Measurements from ENCODE around the gene STRADB.
A peak's percentile ranks its signal among the peaks of the same experiment; 100 is the strongest.
"Not testable (repeated sequence)": the region's sequence is repeated elsewhere in the genome, so short reads cannot be mapped to it uniquely, and the experiment has no call there.

STRADB gene

GRCh38 chr2:201430839-201431238 lies 20.7 kb upstream of the STRADB start:
- no peak for DNase-seq (ENCODE audit: low spot score)

- peak; percentile 31 for DNase-seq (ENCODE audit: low spot score)
These were observed 19.4 kb upstream of the STRADB start for GRCh38 chr2:201432038-201432620.

GRCh38 chr2:201432621-201433393 lies 18.7 kb upstream of the STRADB start:
- peak; percentile 49 for DNase-seq (ENCODE audit: low spot score)

- no peak for DNase-seq (ENCODE audit: low spot score)
These were observed 18.0 kb upstream of the STRADB start for GRCh38 chr2:201433394-201433995.

- peak; percentile 17 for DNase-seq (ENCODE audit: low spot score)
These were observed 15.4 kb upstream of the STRADB start for GRCh38 chr2:201436141-201436540.

GRCh38 chr2:201439336-201439922 lies 12.1 kb upstream of the STRADB start:
- DNase-seq (ENCODE audit: low spot score): not testable (repeated sequence)

- no peak for DNase-seq (ENCODE audit: low spot score)
These were observed 11.4 kb upstream of the STRADB start for GRCh38 chr2:201440182-201440581.

GRCh38 chr2:201441409-201441808 lies 10.1 kb upstream of the STRADB start:
- DNase-seq (ENCODE audit: low spot score): no peak

GRCh38 chr2:201444746-201445465 lies 6.6 kb upstream of the STRADB start:
- peak; percentile 45 for DNase-seq (ENCODE audit: low spot score)

- no peak for DNase-seq (ENCODE audit: low spot score)
These were observed 4.5 kb upstream of the STRADB start for GRCh38 chr2:201447086-201447485.

GRCh38 chr2:201448061-201448460 lies 3.5 kb upstream of the STRADB start:
- DNase-seq (ENCODE audit: low spot score): no peak

GRCh38 chr2:201448701-201449100 lies 2.8 kb upstream of the STRADB start:
- DNase-seq (ENCODE audit: low spot score): no peak

- DNase-seq (ENCODE audit: low spot score): peak; percentile 60
These were observed 617 bp upstream of the STRADB start for GRCh38 chr2:201450954-201451291.

GRCh38 chr2:201452058-201452921 lies 750 bp downstream of the STRADB start:
- DNase-seq (ENCODE audit: low spot score): no peak

GRCh38 chr2:201452922-201453643 lies 1.5 kb downstream of the STRADB start:
- DNase-seq (ENCODE audit: low spot score): no peak

GRCh38 chr2:201458381-201458780 lies 6.8 kb downstream of the STRADB start:
- no peak for DNase-seq (ENCODE audit: low spot score)

- no peak for DNase-seq (ENCODE audit: low spot score)
These were observed 9.0 kb downstream of the STRADB start for GRCh38 chr2:201460532-201460931.

GRCh38 chr2:201464547-201464946 lies 13.0 kb downstream of the STRADB start:
- no peak for DNase-seq (ENCODE audit: low spot score)

GRCh38 chr2:201465524-201465971 lies 14.0 kb downstream of the STRADB start:
- DNase-seq (ENCODE audit: low spot score): no peak

- peak; percentile 76 for DNase-seq (ENCODE audit: low spot score)
These were observed 14.6 kb downstream of the STRADB start for GRCh38 chr2:201466050-201466675.
